ENCODE measurements around the gene GRIK3. TPM values are rescaled to one million over a fixed set of nuclear protein-coding genes. Genes with fewer than 3 reads are reported as not detected.

Gene GRIK3
- total RNA-seq, 6 experiments from 2014 or later, result not detected

GRCh38 chr1:37021502-37021901 lies 12.8 kb downstream of the GRIK3 start:
- no peaks in the 10 kb centered on the region for H3K4me1 Mint-ChIP-seq (ENCODE audit: low read depth)
- H3K27me3 Mint-ChIP-seq (ENCODE audit: insufficient read depth), result peaks cover 1% of the 10 kb centered on the region; the same call in 1 of the 2 replicates
- no peak for DNase-seq
- no peak overlapping the region for H3K4me3 Mint-ChIP-seq
- H3K27ac Mint-ChIP-seq, result no peak overlapping the region
- peaks cover 7% of the 10 kb centered on the region; the same call in 1 of the 2 replicates for H3K36me3 Mint-ChIP-seq (ENCODE audit: low read depth)
- peaks cover 61% of the 10 kb centered on the region for H3K9me3 Mint-ChIP-seq
- TF ChIP-seq, protein P1, sequence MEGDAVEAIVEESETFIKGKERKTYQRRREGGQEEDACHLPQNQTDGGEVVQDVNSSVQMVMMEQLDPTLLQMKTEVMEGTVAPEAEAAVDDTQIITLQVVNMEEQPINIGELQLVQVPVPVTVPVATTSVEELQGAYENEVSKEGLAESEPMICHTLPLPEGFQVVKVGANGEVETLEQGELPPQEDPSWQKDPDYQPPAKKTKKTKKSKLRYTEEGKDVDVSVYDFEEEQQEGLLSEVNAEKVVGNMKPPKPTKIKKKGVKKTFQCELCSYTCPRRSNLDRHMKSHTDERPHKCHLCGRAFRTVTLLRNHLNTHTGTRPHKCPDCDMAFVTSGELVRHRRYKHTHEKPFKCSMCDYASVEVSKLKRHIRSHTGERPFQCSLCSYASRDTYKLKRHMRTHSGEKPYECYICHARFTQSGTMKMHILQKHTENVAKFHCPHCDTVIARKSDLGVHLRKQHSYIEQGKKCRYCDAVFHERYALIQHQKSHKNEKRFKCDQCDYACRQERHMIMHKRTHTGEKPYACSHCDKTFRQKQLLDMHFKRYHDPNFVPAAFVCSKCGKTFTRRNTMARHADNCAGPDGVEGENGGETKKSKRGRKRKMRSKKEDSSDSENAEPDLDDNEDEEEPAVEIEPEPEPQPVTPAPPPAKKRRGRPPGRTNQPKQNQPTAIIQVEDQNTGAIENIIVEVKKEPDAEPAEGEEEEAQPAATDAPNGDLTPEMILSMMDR (IDR thresholded peaks at IDR 0.05), result no peak

GRCh38 chr1:37020653-37021277 lies 13.6 kb downstream of the GRIK3 start:
- H3K36me3 Mint-ChIP-seq (ENCODE audit: low read depth), result peaks cover 7% of the 10 kb centered on the region; the same call in 1 of the 2 replicates
- no peak for DNase-seq
- TF ChIP-seq, protein P1 (IDR thresholded peaks at IDR 0.05), result no peak
- H3K27ac Mint-ChIP-seq, result no peak overlapping the region
- H3K4me1 Mint-ChIP-seq (ENCODE audit: low read depth), result no peaks in the 10 kb centered on the region
- peaks cover 69% of the 10 kb centered on the region for H3K9me3 Mint-ChIP-seq
- peaks cover 2% of the 10 kb centered on the region for H3K27me3 Mint-ChIP-seq (ENCODE audit: insufficient read depth)
- H3K4me3 Mint-ChIP-seq, result no peak overlapping the region

- TF ChIP-seq, protein P1 (IDR thresholded peaks at IDR 0.05), result no peak
- Mint-ChIP-seq H3K4me1 (ENCODE audit: low read depth) (no peaks in the 10 kb centered on the region), H3K9me3 (peaks cover 62% of the 10 kb centered on the region), H3K36me3 (ENCODE audit: low read depth) (peaks cover 7% of the 10 kb centered on the region; the same call in 1 of the 2 replicates), H3K4me3 (no peak overlapping the region), H3K27ac (no peak overlapping the region), H3K27me3 (ENCODE audit: insufficient read depth) (peaks cover 2% of the 10 kb centered on the region)
- DNase-seq, result no peak
Observed at GRCh38 chr1:37018510-37018909, 15.8 kb downstream of the GRIK3 start.

DNA sequence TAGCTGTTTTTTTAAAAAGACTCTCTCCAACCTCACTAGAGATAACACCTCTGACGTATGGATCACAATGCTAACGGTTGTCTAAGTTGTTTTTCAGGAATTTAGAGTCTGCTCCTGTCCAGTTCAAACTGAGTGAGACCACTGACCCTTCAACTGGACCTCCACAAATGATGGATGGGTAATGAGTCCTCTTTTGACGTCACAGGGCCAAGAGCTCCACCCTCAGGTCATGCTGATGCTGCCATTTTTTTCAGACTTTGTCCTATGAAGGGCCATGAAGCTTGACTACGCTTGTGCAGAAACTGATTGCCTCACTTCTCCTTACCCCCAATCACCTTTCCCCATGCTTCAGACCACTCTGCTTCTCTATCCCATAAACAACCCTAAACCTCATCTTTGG lies 16.6 kb downstream of the GRIK3 start:
- TF ChIP-seq, protein P1 (IDR thresholded peaks at IDR 0.05), result no peak
- Mint-ChIP-seq H3K36me3 (ENCODE audit: low read depth) (peaks cover 7% of the 10 kb centered on the region; the same call in 1 of the 2 replicates), H3K27ac (no peak overlapping the region), H3K9me3 (peaks cover 60% of the 10 kb centered on the region), H3K27me3 (ENCODE audit: insufficient read depth) (peaks cover 2% of the 10 kb centered on the region), H3K4me1 (ENCODE audit: low read depth) (no peaks in the 10 kb centered on the region), H3K4me3 (no peak overlapping the region)
- no peak for DNase-seq

DNA sequence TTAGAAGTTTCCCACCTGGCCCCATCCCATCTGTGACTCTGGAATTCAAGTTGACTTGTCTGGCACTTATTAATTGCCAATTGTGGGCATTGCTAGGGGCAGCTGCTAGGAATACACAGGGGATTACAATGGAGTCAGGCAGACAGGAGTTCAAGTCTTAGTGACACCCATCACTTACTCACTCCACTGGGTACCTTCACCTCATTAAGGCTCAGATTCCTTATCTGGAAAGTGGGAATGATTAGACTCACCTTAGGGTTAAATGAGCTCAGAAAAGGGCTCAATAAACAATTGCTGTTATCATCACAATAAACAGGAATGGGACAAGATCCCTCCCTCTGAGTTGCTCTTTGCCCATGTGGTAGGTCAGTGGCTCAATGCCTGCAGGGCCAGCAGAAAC lies 18.2 kb downstream of the GRIK3 start:
- no peak for DNase-seq
- Mint-ChIP-seq H3K4me1 (ENCODE audit: low read depth) (no peaks in the 10 kb centered on the region), H3K27me3 (ENCODE audit: insufficient read depth) (peaks cover 2% of the 10 kb centered on the region), H3K4me3 (no peak overlapping the region), H3K27ac (no peak overlapping the region), H3K9me3 (peaks cover 55% of the 10 kb centered on the region), H3K36me3 (ENCODE audit: low read depth) (peaks cover 9% of the 10 kb centered on the region; the same call in 1 of the 2 replicates)
- TF ChIP-seq, protein P1 (IDR thresholded peaks at IDR 0.05), result no peak

Measured in HFFc6 (cell line).